SH-SY5Y (cell line): ENCODE data around the gene LRRN4CL.

ENCODE experiments used
- GATA2 ChIP-seq: IDR thresholded peaks from 2 replicates; pipeline ENCODE4 v1.6.1; 2011; ENCODE audit warnings: mild to moderate bottlenecking, low read depth, low read length
- GATA3 ChIP-seq: IDR thresholded peaks from 2 replicates; pipeline ENCODE4 v1.6.1; 2011; ENCODE audit warnings: low read depth, mild to moderate bottlenecking, low read length, moderate library complexity

LRRN4CL gene

GRCh38 chr11:62646825-62647608 lies 42.3 kb downstream of the LRRN4CL start:
- TF ChIP-seq GATA2, result no peak
- no peak for TF ChIP-seq GATA3

- TF ChIP-seq GATA3 (no peak), GATA2 (no peak)
Measured at GRCh38 chr11:62645946-62646824, 43.1 kb downstream of the LRRN4CL start, which contains the start of gene GANAB. Gene GANAB (minus strand): TSS chr11:62646613. CDS start chr11:62646599, 14 bp downstream.

- TF ChIP-seq GATA3 (no peak), GATA2 (no peak; the same call in 1 of the 2 replicates)
Measured at GRCh38 chr11:62645671-62645945, 43.7 kb downstream of the LRRN4CL start.

- TF ChIP-seq GATA2, result no peak
- no peak for TF ChIP-seq GATA3
Measured at GRCh38 chr11:62644220-62644619, 45.1 kb downstream of the LRRN4CL start.
